ENCODE data around the gene OR6N1.

The OR6N1 gene

DNA sequence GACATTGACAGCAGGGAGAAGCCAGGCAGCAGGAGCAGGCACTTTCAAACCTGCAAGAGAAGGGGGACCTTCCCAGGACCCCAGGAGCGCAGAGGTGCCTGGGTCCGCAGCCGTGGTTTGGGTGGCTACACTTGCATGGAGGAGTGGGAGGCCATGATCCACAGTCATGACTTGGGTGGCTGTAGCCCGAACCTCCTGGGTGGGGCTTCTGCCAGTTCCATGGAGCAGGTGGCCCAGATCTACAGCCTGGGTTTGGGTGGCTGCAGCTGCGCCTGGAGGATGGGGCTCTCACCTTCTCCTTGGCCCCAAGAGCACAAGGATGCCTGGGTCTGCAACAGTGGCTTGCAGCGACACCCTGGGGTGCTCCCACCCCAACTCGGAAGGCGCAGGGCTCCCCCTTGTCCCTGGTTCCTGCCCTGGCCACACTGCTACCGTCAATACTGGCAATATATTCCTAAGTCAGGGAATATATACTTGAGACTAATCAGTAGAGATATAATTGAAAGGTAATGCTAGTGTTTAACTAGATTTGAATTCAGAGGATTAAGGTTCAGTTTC lies 19.8 kb downstream of the OR6N1 start:
- no peak for DNase-seq (ENCODE audit: low read depth)

DNA sequence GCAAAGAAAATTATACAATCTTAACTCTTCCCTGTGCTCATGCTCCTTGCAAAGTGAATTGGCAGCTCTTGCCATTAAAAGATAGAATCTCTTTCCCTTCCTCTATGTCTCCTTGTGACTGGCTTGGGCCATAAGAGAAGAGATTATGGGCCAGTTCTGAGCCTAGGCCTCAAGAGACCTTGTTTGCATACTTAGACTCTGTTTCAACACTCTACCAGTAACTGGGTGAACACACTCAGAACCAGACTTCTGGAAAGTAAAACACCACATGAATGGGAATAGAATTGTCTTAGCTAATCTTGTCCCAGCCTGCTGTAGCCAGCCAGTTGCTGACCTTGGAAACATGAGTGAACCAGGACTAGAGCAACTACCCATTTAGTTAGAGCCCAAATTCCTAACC lies 36.1 kb downstream of the OR6N1 start:
- no peak for DNase-seq (ENCODE audit: low read depth)

DNA sequence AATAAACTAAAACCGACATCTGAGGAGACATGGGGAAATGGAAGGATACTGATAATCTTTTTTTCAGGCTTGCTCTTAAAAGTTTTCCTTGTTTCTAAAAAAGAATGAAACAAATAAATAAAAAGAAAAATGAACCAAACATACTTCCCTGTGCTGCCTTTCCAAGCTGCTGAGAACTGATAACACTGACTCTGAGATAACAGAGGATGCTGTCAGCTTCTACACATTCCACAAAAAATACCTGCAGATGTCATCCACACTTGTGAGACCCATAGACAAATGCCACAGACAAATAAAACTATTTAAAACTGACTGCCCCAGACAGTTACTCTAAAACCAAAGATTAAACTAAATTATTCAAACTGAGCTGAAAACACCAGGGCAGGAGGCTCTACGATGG lies 39.5 kb downstream of the OR6N1 start:
- DNase-seq (ENCODE audit: low read depth): no peak

DNA sequence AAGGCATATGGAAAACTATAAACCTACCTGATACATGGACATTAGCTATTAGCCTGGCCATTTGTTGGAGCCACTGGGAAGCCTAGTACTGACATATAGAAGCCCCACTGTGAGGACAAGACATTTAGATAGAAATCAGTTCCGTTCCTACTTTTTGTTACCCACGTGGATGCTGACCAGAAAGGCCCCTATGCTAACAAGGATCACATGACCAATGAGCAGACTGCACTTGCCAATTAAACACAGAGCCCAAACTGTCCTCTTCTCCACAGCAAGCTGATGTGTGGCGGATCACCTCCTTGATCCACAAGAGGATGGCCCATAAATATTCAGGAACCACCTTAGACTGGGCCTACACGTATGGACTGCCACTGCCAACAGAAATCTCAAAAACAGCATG lies 40.3 kb downstream of the OR6N1 start:
- no peak for DNase-seq (ENCODE audit: low read depth)

DNA sequence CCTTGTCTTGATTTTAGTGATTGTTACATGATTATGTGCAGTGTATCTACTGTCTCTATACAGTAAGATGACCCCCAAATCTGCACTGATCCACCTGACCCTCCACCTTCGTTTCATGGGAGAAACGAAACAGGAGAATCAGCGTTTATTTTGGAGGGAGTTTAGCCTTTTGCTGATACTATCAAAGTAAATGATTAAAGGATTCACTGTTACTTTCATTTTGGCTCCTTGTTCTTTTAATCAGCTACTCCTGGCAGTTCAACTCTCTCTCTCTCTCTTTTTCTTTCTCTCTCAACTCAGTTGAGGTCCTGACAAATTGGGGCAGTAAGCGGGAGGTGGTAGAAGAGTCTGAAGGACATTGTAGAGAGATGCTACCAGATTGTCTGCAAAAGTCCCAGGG lies 41.5 kb downstream of the OR6N1 start:
- DNase-seq (ENCODE audit: low read depth): no peak

DNA sequence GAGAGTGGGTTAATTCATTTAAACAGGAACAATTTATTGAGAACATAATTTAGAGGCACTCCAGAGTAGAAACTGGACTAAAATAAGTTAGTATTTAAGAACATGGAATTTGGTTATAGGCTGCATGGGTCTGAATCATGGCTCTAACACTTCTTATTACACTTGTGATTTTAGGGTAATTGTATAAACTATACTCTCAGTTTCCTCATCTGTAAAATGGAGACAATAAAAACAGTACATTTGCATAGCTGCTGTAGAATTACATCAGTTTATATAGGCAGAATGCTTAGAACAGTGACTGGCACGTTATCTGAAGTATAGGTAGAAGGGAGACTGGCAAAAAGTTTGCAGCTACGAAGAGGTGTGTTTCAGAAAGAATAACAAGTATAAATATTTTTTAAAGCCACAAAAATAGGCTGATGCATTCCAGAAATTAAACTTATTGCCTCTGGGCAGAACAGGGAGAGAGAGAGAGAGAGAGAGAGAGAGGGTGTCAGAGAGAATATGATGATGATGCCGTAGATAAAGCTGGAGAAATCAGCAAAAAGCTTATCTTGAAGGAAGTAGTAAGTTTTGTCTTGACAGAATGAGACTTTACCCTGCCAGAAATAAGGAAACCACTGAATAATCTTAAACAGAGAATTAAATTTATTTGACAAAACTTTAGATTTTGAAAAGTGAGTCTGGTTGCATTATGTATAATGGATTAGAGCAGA lies 43.3 kb downstream of the OR6N1 start:
- no peak for DNase-seq (ENCODE audit: low read depth)

DNA sequence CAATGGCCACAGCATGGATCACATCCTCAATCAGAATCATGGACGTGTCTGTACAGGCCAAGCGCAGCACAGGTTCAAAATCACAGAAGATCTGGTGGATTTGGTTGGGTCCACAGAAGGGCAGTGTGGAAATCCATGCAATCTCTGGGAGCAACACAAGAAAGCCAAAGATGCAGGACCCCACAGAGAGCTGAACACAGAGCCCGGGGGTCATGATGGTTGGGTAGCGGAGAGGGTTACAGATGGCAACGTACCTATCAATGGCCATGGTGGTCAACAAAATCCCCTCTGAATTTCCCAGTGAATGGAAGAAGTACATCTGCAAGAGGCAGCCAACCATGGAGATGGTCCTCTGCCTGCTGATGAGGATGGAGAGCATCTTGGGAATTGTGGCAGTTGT lies 47.6 kb downstream of the OR6N1 start:
- no peak for DNase-seq (ENCODE audit: low read depth)

DNA sequence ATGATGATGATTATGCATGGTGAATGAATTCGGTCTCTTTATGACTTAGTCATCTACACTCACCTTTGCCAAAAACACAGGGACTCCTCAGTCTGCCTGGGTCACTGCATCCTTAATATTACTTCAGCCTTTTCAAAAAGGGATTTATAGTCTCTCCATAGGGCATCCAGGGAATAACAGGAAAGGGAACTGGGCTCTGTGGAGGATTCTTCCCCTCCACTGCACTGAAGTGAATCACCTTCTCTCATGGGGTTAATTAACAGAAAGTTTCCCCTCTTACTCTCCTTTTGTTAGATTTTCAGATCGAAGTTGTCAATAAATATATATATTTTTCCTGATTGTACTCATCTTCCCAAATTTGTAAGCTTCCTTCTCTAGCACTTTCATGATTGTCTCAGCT lies 51.4 kb downstream of the OR6N1 start, which contains the start of gene OR6K3:
TSS of gene OR6K3 (minus strand) at position 101 of the 400 bp plus-strand sequence. CDS start 2,605 bp downstream, outside the sequence.
- no peak for DNase-seq (ENCODE audit: low read depth)

DNA sequence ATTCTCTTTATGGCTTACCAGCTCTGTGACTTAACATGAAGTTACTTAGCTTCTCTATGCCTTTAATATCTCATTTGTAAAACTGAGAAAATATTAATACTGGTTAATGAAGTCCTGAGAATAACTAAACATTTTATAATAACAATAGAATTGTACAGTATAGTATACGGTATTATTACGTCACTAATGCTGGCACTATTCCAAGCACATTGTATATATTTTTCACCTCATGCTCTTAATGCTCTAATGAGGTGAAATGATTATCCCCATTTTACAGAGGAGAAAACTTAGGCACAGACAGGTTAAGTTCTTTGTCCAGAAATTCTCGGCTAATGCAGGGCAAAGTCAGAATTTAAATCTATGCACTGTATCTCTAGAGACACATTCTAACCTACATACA lies 52.3 kb downstream of the OR6N1 start:
- DNase-seq (ENCODE audit: low read depth): no peak

DNA sequence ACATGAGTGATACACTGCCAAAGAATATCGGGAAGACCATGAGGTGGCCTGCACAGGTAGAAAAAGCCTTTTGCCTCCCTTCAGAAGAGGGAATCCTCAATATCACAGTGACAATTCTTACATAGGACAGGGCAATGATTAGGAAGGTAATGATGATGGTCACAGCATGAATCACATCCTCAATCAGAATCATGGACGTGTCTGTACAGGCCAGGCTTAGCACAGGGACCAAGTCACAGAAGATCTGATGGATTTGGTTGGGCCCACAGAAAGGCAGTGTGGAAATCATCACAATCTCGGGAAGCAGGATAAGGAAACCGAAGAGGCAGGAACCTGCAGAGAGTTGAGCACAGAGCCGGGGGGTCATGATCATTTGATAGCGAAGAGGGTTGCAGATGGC lies 54.7 kb downstream of the OR6N1 start:
- no peak for DNase-seq (ENCODE audit: low read depth)

DNA sequence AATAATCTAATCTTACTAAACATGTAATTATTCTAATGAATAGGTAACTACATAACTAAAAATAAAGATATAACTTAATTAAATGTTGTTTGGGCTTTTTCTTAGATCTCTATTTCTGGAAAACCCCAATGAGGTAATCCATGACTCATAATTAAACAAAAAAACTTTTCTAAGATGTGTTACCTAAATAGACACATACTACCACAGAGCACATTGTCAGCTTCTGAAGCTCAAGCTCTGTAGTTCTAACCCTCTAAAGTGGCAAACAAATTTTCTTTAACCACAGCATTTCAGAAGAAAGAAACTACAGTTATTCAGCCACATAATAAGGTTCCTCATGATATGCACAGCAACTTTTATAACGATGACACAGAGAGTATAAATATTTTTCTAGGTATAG lies 55.7 kb downstream of the OR6N1 start:
- DNase-seq (ENCODE audit: low read depth): no peak

DNA sequence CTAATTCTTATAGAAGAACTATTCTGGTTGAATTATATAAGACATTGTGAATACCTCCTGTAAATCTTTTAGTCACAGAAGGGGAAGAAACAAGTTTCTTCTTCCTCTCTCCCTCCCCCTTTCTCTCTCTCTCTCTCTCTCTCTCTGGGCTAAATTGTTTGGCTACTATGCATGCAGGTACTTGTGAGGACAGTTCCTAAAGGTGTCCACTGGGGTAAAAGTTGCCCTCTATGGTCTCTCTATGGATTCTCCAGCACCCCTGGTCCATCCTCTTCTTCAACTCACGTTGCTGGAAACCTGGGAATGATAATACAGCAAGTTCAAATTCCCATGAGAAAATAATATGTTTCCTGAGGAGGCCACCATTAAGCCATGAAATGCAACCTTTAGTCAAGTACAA lies 57.2 kb downstream of the OR6N1 start:
- DNase-seq (ENCODE audit: low read depth): no peak

Measured in stimulated activated CD8-positive, alpha-beta memory T cell treated with anti-CD3 and anti-CD28 coated beads, Interleukin-15, amount 100 ng/mL, for 1 hour (primary cell).